GM21447 (cell line): Measurements from ENCODE around the gene GNAZ.

Experiments
- ATAC-seq: cut with Tn5 transposase; IDR thresholded peaks from one replicate; pipeline ENCODE4 v1.9.1; 2021; ENCODE audit not compliant: unreplicated experiment

GNAZ gene

DNA sequence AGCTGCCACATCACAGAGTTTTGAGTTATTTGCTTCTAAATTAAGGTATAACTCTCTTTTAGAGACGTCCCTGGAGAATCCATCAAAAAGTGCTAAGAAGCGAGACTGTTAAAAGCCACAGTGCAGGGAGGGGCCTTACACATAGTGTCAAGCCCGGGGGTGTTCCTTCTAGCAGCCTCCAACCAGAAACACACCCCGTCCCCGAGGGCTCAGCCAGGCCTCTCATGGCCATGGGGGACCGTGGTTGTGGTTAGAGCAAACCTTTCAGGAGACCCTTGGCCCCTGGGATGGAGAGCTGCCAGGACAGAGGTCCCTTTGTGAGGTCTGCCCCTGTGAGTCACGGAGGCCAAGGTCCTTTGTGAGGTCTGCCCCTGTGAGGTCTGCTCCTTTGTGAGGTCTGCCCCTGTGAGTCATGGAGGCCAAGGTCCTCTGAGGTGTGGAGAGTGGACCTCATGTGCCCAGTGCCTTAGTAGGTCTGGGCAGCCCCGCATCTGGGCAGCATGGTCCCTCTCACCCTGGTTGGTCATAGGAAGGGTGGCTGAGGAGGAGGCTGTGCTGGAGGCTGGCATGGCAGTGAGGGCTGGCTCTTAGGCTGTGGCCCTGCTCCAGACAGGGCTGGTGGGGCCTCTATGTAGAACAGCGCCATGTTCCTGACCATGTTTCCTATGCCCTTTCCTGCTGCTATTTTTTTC, 5.4 kb downstream of the GNAZ start:
- no peak for ATAC-seq

DNA sequence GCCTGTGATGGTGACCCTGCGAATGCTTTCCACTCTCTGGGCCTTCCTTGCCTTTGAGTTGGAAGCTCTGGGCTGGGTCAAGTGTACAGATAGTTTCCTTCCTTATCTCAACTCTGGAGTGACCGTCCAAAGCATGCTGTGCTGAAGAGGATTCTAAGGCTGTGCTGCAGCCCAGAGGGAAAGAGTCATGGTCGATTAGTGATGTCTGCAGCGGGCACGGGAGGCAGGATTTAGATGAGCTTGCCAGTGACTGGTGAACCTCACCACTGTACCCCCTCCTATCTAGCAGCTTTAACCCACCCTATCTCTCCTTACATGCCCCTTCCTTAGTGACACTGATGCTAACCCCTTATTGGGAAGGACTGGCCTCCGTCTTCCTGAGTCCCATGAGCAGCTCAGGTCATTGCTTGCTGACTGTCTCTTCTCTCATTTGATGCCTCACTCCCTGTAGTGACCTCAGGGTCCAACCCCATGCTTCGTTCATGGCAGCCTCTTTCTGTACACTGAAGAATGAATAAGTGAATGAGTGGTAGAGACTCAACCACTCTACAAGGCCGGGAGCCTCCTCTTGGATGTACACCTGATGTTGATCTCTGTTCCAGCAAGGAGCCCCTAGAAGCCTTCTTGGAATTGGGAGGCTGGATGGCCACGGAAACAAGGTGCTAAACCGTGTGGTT, 6.7 kb downstream of the GNAZ start:
- ATAC-seq: no peak

DNA sequence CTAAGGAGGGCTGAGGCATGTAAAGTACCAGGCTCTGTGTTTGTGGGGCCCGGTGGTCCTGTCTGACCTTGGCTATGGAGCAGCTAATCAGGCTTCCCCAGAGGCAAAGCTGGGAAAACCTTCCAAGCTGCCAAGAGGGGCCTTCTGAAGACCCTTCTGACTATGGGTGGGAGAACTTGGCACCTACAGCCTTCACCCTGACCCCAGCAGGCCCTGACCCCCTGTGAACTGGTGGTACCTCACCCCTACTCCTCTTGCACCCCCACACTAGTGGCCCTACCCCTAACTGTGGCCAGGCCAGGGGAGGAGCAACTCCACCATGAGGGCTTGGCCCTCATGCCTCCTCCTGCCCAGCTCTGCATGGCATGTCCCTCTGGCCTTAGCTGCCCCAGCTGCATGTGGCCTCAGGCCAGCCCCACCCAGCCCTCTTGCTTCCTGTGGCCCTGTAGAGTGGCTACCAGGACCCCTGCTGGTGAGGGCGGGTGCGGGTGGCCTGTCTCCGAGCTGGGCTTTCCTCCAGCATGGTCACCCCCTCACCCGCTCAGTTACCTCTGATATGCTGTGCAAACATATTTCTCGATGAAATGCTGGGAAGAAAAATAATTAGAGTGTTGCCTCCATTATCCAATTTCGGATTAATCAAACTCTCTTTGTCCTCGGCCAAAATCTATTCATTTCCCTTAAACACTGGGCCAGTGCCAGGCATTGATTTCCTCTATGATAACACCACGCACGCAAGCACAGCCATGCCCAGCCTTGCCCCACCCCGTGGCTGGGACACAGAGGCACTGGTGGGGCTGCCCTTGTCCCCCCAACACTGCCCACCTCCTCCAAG, 7.5 kb downstream of the GNAZ start:
- ATAC-seq: no peak

DNA sequence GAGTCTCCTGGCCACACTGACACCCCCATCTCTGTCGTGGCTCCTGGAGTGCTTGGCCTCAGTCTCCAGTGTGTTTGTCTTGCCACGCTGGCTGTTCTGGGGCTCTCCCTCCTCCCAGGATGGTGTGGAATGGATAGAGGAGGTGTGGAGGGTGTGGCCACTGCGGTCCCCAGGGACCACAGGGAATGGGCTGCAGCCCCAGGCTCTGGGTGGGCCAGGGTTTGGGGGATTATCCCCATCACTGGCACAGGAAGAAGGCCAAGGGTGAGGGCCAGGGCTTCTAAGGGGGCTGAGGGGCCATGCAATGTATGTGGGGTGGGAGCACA, 8.1 kb downstream of the GNAZ start:
- no peak for ATAC-seq

DNA sequence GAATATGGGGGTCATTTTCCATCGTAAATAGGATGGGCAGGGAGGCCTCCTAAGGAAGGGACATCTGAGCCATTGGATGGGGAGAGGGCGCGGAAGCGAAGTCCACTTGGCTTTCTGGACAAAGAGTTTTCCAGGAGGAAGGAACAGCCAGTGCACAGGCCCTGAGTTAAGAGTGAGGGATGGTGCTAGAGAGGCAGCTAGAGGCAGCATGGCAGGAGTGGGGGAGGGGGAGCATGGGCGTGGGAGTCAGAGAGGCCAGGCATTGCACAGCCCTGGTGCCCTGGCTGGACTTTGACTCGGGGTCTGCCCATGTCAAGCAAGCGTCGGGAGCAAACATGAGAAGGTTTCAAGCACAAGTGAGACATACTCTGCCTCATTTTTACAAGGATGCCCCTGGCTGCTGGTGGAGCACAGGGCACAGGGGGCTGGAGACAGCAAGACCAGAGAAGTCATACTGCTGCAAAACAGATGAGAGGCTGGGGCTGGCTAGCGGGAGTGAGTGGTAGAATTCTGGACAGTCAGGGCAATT, 9.0 kb downstream of the GNAZ start:
- ATAC-seq: no peak

DNA sequence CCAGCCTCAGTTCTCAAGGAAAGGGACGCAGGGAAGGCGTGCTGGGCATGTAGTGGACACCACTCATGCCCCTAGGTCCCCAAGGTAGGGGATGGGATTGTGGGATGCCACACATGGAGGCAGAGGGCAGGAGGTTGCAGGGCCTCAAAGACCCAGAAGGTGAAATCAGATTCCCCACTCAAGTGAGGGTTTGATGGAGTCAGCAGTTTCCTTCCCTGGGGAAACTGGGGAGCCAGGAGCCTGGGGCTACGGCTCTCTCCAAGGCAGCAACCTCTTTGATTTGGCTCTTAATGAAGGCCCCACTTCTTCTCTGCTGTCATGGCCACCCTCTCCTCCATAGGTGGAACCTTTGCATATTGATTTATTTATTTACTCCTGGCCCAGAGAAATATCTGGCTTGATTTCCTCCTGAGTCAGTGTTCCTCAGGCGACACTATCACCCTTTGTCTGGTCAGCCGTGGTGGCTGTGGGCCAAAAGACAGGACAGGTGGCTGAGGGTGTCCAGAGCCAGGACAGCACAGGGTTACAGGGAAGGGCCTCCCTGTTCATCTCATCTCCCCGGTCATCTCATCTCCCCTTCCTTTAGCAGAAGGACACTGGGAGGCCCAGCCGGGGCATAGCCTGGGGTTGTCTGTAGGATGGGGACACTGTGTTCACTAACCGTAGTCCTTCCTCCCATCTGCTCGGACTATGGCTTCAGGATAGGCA, 9.6 kb downstream of the GNAZ start:
- no peak for ATAC-seq

DNA sequence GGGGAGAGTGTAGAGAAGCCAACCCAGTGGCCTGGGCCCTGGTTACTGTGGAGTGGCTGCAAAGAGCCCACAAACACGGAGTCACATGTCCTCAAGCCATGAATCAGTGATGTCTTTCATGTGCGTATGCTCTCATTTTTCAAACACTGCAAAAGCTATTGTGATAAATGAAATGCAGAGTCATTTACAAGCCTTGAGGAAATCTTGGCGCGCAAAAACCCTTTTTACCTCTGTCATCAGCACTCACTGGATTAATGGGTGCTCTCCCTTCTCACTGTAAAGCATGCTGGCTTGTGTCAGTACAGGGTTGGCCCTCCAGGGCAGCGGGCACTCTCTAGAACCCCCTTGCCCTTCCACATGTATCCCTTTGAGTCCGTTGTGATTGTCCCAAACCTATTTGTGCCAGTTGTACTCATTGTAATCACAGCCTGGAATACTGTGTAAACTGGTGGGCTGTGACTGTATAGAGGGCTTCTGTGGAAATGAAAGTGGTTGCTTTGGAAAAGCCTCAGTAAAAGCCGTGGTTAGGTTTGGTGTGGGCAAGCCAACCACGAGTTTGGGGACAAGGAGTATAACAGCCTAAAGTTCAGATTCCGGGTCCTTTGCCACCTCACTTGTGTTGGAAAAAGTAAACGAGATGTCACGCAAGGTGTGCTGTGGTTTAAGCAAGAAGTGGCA, 10.4 kb downstream of the GNAZ start:
- ATAC-seq: no peak

DNA sequence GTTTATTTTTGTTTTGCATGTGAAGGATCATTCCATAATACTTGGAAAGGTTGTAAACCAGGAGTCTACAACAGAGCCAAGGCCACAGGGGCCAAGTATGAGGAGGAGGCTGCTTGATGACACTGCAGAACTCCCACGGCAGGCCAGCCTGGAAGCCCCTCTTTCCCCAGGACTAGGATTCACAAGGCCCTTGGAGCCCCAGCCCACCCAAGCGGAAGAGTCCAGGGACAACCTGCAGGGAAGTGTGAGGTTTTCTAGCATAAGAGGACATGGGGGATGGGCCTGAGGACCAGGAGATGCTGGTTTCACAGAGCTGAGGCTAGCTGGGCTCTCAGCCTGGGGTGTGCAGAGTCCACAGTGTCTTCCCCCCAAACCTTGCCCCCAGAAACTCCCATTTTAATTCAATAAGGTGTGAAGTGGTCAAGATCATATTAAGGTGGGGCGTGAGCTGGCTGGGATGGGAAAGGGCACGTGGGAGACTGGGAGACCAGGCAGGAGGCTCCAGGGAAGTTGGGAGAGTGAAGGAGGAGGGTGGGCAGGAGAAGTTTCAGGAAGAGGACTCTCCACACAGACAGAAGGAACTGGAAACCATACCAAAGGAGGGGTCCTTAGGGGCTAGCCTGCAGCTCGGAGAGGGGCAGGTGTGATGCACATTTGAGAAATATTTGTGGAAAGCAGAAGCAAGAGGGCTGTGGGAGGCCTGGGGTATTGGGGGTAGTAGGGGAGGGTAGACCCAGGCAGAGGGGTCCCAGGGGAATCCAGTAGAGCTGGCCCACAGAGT, 12.4 kb downstream of the GNAZ start:
- no peak for ATAC-seq

DNA sequence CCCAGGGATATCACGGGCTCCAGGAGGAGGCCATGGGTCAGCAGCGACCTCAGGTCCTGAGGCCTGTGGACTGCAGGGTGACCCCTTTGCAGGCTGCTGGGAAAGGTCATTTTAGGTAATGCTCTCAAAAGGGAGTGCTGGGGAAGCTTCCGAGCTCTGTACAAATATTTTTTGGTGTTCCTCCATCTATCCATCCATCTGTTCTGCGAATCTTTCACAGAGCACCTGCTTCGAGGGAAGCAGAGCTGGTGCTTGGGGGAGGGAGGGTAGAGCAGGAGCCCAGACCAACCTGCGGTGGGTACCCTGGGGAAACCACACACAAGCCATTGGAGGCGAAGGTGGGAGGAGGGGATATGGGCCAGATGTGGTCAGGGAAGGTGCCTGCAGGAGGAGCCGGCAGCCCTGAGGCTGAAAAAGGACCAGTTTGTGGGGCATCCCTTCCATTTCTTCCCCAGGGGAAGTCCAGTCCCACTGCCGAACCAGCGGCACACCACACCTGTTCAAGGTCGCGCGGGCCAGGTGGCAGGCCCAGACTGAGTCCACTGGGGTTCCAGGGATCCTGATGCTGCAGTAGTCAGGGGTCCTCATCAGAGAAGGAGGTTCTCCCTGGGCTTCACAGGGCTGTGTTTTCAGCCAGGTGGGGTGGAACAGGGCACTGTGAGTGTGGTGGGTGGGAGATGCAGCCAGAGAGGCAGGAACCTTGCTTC, 13.1 kb downstream of the GNAZ start:
- ATAC-seq: no peak

DNA sequence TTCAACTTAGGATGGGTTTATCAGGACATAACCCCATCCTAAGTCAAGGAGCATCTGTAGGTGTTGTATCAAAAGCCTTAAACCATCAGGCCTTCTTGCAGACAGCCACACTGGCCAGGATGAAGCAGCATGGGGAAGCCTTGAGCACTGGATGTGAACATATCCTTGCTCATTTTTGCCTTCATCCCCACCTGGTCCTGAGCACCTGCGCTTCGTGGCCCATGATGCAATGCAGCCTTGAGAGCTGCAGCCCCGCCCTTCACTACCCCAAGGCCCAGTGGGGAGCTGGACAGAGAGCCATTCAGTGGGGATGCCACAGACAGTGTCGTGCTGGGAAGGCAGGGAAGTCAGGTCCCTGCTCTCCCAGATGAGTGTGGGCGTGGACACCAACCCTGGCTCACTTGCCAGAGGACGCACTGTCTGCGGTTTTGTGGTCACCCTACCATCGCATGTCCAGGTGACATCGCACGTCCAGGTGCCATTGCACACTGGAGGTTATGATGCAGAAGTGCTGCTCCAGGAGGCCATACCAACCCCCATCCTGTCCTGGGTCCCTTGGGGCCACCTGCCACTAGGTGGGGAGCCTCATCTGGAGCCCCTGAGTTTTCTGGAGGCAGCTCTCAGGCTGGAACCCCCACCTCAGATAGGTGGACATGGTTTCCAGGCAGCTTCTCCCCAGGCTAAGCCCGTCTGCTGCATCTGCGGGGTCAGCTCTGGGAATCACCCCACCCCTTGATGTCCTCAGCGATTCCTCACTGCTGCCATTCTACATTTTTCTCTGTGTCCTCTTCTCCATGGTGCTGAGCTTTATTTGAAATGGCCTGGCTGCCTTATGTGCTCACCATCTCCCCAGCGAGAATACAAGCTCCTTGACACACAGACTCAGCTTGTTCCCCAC, 14.4 kb downstream of the GNAZ start:
- no peak for ATAC-seq

DNA sequence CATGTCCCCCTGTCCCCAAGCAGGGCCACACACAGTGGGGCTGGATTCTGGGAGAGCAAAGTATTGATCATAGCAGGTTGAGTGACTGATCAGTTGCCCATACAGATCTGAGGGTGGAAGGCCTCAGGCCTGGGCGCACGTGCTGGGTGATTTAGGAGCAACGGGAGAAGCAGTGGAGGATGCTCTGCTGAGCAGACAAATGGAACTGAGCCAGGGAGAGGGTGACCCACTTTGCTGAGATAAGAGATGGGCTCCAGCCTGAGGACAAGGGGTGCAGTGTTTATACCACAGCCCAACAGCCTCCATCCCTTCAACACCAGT, 15.0 kb downstream of the GNAZ start:
- ATAC-seq: no peak

DNA sequence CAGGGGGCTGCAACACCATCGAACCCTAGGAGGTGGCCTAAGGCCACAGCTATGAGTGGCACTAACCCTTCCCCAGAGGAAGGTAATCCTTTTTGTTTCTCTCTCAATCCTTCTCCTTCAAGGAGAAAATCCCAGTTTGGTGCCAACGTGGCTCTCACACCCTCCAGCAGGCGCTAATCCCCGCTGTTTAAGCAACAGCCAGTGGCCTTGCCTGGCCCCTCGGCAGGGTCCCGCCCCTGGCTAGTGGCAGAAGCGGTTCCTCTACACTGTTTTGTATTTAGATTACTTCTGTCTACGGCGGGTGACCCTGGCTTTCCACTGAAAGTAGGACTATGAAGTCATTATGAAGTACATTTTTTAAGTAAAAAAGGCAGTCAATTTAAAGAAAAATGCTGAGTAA, 15.5 kb downstream of the GNAZ start:
- ATAC-seq: no peak

DNA sequence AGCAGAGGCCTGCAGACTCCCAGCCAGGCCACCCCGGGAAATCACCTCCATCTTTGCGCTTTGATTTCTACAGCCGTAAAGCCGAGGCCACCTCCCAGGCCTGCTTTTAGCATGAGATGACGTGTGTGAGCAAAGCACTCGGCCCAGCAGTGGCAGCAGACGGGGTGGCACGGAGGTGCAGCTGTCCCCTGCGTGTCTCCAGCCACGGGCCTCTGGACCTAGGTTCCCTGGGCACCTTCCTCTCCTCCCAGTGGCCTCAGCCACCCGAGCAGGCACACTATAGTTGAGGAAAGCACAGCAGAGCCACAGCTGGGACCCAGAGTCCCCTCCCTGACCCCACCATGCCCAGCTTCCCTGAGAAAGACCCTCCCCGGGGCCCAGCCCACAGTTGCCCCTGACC, 15.9 kb downstream of the GNAZ start:
- no peak for ATAC-seq

DNA sequence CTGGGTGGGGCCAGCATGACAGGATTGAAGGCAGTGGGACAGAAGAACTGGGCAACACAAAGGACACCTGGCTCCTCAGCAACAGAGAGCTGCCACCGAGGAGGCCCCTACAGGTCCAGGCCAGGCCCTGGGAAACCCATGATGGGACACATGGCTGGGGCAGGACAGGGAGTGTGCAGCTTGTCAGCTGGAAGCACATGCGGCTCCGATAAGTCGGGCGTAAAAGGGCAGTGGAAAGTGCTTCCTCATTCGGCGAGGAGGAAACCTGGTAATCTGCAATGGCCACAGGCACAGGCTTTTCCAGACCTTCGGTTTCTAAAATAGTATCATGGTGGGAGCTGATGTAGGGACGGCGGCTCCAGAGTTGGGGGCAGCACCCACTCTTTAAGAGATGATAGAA, 16.5 kb downstream of the GNAZ start:
- no peak for ATAC-seq

DNA sequence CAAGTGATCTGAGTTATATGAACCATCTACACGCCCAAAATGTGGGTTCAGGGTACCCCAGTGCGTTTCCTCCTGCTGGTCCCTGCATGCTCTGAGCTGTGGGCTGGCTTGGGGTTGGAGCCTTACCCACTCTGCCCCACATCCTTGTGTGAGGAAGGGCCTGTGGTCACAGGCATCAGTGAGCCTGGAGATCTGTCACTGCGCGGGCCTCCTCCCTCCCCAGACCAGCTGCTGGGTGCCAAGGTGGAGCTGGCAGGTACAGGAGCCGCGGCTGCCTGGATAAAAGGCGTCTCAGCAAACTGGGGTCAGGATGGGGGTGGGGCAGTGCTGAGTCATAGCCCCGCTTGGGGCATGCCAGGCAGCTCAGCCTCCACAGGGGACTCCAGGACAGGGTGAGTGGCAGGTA, 17.9 kb downstream of the GNAZ start:
- no peak for ATAC-seq

DNA sequence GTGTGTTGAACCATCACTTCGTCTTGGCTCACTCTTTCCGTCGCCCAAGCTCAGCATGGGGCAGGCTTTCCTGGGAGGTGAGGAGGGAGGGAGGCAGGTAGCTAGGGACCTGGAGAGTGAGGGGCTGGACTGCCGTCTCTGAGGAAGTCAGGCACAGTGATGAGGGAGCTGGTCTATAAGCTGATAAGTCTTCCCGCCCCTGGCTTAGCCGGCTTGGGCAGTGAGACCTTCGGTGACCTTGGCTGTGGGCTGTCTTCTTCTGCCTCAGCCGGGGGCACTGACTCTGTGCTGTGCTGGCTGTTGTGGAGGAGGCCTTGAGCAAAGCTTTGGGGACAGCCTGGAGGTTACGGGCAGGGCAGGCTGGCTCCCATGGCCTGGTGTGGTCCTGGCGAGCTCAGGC, 18.7 kb downstream of the GNAZ start:
- ATAC-seq: no peak

DNA sequence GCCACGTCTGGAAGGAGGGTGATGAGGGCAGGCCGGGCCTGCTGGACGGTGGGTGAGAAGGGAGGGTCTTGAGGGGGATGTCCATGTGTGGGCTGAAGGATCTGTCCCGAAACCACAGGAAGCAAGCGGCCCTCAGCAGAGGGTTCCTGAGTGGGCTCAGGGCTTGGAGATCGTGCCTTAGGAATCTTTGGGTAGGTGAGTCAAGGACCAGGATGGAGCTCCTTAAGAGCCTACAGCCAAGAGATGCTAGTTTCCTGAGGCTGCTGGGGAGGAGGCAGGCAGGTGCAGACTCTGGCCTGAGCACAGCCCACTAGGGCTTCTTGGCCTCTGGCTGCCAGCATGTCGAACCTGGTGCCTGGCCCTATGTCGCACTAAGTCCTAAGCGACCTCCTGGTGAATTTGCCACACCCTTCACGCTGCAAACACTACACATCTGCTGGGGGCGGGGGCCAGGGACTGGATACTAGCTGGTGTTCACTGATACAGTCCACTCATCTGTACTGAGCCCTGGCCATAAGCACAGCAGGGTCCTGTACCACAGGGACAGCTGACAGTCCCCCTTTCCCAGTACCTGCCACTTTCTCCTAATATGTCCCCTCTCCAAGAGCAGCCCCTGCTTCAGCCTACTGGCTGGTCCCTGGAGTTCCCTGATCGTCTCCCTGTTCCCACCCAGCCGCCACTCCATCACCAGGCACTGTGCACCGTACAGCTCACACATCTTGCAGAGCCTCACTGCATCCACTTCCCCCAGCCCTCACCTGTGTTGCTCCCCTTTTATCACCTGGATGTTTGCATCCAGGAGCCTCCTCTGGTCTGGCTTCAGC, 19.5 kb downstream of the GNAZ start:
- ATAC-seq: no peak

DNA sequence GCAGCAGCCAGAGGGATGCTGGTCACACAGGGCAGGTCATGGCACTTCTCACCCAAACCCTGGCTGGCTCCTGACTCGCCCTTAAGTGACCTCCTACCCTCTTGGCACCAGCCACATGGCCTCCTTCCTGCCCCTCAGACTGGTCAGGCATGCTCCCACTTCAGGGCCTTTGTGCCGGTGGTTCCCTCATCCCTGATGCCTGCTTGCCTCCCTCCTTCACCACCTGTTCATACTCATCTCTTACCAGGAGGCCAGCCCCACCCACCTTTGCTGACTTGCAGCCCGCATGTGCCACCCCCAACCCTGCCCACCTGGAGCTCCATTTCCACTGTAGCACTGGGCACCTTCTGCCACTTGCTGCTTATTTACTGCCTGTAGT, 20.1 kb downstream of the GNAZ start:
- ATAC-seq: no peak
